B cell (primary cell): ENCODE data around the gene CDADC1. TPM values are rescaled to one million over a fixed set of nuclear protein-coding genes. Genes with fewer than 3 reads are reported as not detected.

Source experiments
- ATAC-seq: fragments of 200-7000 bp; cut with Tn5 transposase; one replicate; pipeline ENCODE4 v1.10.0; 2021; ENCODE audit warnings: low read depth, mild to moderate bottlenecking, moderate number of reproducible peaks, moderate library complexity
- CTCF ChIA-PET: fragments of 350-600 bp; sonication (Branson Sonifier 250); formaldehyde crosslinking; loops from one replicate; lab custom pipeline; 2021; ENCODE audit warnings: antibody characterized with exemption, inconsistent platforms; lab: Charles Lee
- POLR2A ChIA-PET: fragments of 350-600 bp; sonication (Branson Sonifier 250); formaldehyde crosslinking; loops from one replicate; lab custom pipeline; 2021; ENCODE audit warnings: antibody characterized with exemption; lab: Charles Lee
- DNase-seq: peaks from one replicate; pipeline ENCODE4 v3.0.0; 2013
- H2AFZ ChIP-seq: 2 replicates; pipeline ENCODE4 v1.6.1; 2012; ENCODE audit warnings: mild to moderate bottlenecking, low read depth, low read length; ENCODE audit not compliant: insufficient read depth, poor library complexity, severe bottlenecking
- H3K27ac ChIP-seq, 2 donors: 1 replicate in 1 of 2; 2 replicates in 1 of 2; pipeline ENCODE4 v1.5.1; 2012 to 2013; ENCODE audit warnings: low read length in 2 of 2, mild to moderate bottlenecking in 2 of 2, moderate library complexity in 1 of 2
- H3K27me3 ChIP-seq, 4 experiments: fragments of 200-600 bp in 1 of 4; sonication (generic) in 1 of 4; replicated peaks in 1 of 4; 1 replicate in 2 of 4; 2 replicates in 2 of 4; pipeline versions ENCODE4 v1.6.1 to v1.7.0; 2013 to 2016; ENCODE audit warnings: low read length in 3 of 4, mild to moderate bottlenecking in 2 of 4, mixed read lengths in 1 of 4, moderate library complexity in 1 of 4; ENCODE audit not compliant: insufficient read depth in 4 of 4, control insufficient read depth in 3 of 4; ENCODE audit errors: control extremely low read depth in 1 of 4
- H3K36me3 ChIP-seq, 2 experiments: replicated peaks in 1 of 2; 1 replicate in 1 of 2; 2 replicates in 1 of 2; pipeline versions ENCODE4 v1.6.1 to v1.7.1; 2013; ENCODE audit warnings: low read length in 1 of 2; ENCODE audit not compliant: insufficient read depth in 2 of 2, control insufficient read depth in 1 of 2; ENCODE audit errors: control extremely low read depth in 1 of 2, extremely low read depth in 1 of 2
- H3K4me1 ChIP-seq, 2 donors: fragments of 200-600 bp in 1 of 2; sonication (generic) in 1 of 2; 1 replicate in 1 of 2; 2 replicates in 1 of 2; pipeline versions ENCODE4 v1.5.1 to v1.6.1; 2013 to 2017; ENCODE audit warnings: low read length in 2 of 2; ENCODE audit not compliant: control insufficient read depth in 2 of 2, insufficient read depth in 2 of 2
- H3K4me2 ChIP-seq: replicated peaks from 2 replicates; pipeline ENCODE3; 2012; ENCODE audit warnings: mild to moderate bottlenecking, low read depth, low read length; ENCODE audit not compliant: poor library complexity, severe bottlenecking
- H3K4me3 ChIP-seq, 5 experiments: fragments of 200-600 bp in 1 of 5; sonication (generic) in 1 of 5; 1 replicate in 3 of 5; 2 replicates in 2 of 5; pipeline versions ENCODE4 v1.5.1 to v1.7.0; 2011 to 2016; ENCODE audit warnings: low read length in 4 of 5, mild to moderate bottlenecking in 4 of 5, low read depth in 2 of 5, control low read depth in 1 of 5, moderate library complexity in 1 of 5; ENCODE audit not compliant: insufficient read depth in 1 of 5; ENCODE audit errors: control extremely low read depth in 1 of 5, extremely low read depth in 1 of 5
- H3K79me2 ChIP-seq: fragments of 200-600 bp; sonication (generic); one replicate; pipeline ENCODE4 v1.6.0; 2016; ENCODE audit warnings: low read length; ENCODE audit not compliant: control insufficient read depth, insufficient read depth
- H3K9ac ChIP-seq: fragments of 200-600 bp; sonication (generic); 2 replicates; pipeline ENCODE4 v1.6.1; 2017; ENCODE audit warnings: mild to moderate bottlenecking, low read length, moderate library complexity
- H3K9me3 ChIP-seq, 3 donors: one replicate each; pipeline versions ENCODE4 v1.6.1 to v1.7.1; 2013; ENCODE audit warnings: low read length in 2 of 3; ENCODE audit not compliant: control insufficient read depth in 2 of 3, insufficient read depth in 1 of 3; ENCODE audit errors: control extremely low read depth in 1 of 3
- H4K20me1 ChIP-seq: 2 replicates; pipeline ENCODE4 v1.6.0; 2012; ENCODE audit warnings: mild to moderate bottlenecking, low read length; ENCODE audit not compliant: insufficient read depth, control insufficient read depth, poor library complexity, severe bottlenecking
- H3K27ac Mint-ChIP-seq: one replicate; pipeline ENCODE4 v1.8.0; 2021; ENCODE audit warnings: mixed read lengths
- H3K27me3 Mint-ChIP-seq: one replicate; pipeline ENCODE4 v1.8.0; 2021; ENCODE audit warnings: mixed read lengths
- H3K4me1 Mint-ChIP-seq: one replicate; pipeline ENCODE4 v1.8.0; 2021; ENCODE audit warnings: mixed read lengths
- H3K4me3 Mint-ChIP-seq: one replicate; pipeline ENCODE4 v1.8.0; 2021; ENCODE audit warnings: mixed read lengths
- H3K9me3 Mint-ChIP-seq: one replicate; pipeline ENCODE4 v1.8.0; 2022; ENCODE audit warnings: mixed read lengths; ENCODE audit not compliant: insufficient read depth
- EZH2 ChIP-seq: IDR thresholded peaks from 2 replicates; pipeline ENCODE4 v1.6.1; 2012; ENCODE audit warnings: borderline replicate concordance, low read depth, mild to moderate bottlenecking, moderate library complexity, low read length; ENCODE audit not compliant: insufficient read depth, poor library complexity, severe bottlenecking
- WGBS: methylation state at CpG from one replicate; pipeline ENCODE4 v1.1.5; 2013; ENCODE audit warnings: missing lambda C conversion rate; ENCODE audit not compliant: insufficient coverage; 5-methylcytosine and 5-hydroxymethylcytosine counted together
- intact Hi-C: fragments of 100-400 bp; cut with micrococcal nuclease; formaldehyde crosslinking; loops from one replicate; pipeline ENCODE4 v1.10.0; 2022
- polyA plus RNA-seq: library from polyadenylated mRNA; depleted of rRNA; stranded (reverse); fragments of >200 nt; gene quantifications from 2 replicates; pipeline ENCODE4 v1.2.3, GENCODE V29; 2012
- total RNA-seq, 2 donors: library from RNA; stranded (reverse); fragments of 120-200 nt in 1 of 2; gene quantifications; 1 replicate in 1 of 2; 2 replicates in 1 of 2; pipeline versions ENCODE4 v1.2.3 to v1.2.4, GENCODE V29; 2013 to 2022
- TF ChIP-seq, protein P1 (sequence below): fragments of 200-600 bp; IDR thresholded peaks from one replicate; pipeline ENCODE4 v1.8.0; 2022; ENCODE audit warnings: antibody characterized with exemption, mild to moderate bottlenecking

The CDADC1 gene
- total and polyA plus RNA-seq, 2 donors (not counting 1 experiment from before 2014, with no cell fraction given), result 3.0 to 14.5 TPM

DNA sequence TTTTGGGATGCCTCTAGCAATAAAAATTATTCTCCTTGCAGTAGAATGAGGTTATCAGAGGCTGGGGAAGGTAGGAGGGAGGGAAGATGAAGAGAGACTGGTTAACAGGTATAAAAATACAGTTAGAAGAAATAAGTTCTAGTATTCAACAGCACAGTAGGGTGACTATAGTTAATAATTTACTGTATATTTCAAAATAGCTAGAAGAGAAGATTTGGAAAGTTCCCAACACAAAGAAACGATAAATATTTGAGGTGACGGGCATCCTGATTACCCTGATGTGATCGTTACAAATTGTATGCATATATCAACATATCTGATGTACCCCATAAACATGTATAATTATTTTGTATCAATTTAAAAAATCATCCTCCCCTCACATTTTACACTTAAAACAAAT is 93.8 kb downstream of the CDADC1 start:
- Histone ChIP-seq H4K20me1 (no peaks in the 10 kb centered on the region), H3K9me3 (no peaks in the 10 kb centered on the region), H3K4me3 (no peak overlapping the region), H3K27me3 (no peaks in the 10 kb centered on the region), H3K36me3 (no peaks in the 10 kb centered on the region), H3K9ac (no peak overlapping the region), H3K4me1 (no peaks in the 10 kb centered on the region), H3K27ac (no peak overlapping the region), H2AFZ (no peak overlapping the region), H3K79me2 (no peaks in the 10 kb centered on the region), H3K4me2 (no peak overlapping the region)
- no peaks in the 10 kb centered on the region for H3K9me3 Mint-ChIP-seq
- H3K4me1 Mint-ChIP-seq, result no peaks in the 10 kb centered on the region
- TF ChIP-seq, protein P1, sequence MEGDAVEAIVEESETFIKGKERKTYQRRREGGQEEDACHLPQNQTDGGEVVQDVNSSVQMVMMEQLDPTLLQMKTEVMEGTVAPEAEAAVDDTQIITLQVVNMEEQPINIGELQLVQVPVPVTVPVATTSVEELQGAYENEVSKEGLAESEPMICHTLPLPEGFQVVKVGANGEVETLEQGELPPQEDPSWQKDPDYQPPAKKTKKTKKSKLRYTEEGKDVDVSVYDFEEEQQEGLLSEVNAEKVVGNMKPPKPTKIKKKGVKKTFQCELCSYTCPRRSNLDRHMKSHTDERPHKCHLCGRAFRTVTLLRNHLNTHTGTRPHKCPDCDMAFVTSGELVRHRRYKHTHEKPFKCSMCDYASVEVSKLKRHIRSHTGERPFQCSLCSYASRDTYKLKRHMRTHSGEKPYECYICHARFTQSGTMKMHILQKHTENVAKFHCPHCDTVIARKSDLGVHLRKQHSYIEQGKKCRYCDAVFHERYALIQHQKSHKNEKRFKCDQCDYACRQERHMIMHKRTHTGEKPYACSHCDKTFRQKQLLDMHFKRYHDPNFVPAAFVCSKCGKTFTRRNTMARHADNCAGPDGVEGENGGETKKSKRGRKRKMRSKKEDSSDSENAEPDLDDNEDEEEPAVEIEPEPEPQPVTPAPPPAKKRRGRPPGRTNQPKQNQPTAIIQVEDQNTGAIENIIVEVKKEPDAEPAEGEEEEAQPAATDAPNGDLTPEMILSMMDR, result no peak
- no peak for TF ChIP-seq EZH2
- DNase-seq (no peak), ATAC-seq (no peak)
- no peak overlapping the region for H3K27ac Mint-ChIP-seq
- H3K4me3 Mint-ChIP-seq, result no peak overlapping the region
- intact Hi-C loops, result no loop called here
- POLR2A ChIA-PET, result no interaction called here
- CTCF ChIA-PET, result no interaction called here
- H3K27me3 Mint-ChIP-seq, result no peaks in the 10 kb centered on the region
- WGBS, result no CpG with 5 or more reads among the region's 3 CpGs

DNA sequence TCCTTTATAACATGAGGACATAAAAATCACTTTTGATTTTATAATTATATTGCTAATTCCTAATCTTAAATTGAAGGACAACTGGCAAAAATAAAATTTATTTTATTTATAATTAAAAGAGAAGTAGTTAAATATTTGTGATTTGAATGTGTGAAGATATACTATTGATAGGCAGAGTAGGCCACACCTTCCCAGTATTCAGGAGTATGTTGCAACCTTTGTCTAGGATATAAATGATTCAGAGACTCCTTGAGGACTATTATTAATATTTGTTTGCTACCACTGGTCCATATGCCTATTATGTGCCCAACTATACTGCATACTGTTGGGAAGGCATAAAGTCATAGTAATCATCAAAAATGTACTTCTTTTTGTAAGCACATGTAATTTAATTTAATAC is 94.2 kb downstream of the CDADC1 start:
- no peaks in the 10 kb centered on the region for H3K9me3 Mint-ChIP-seq
- DNase-seq (no peak), ATAC-seq (no peak)
- H3K9ac ChIP-seq, result no peak overlapping the region
- no peaks in the 10 kb centered on the region for H3K36me3 ChIP-seq
- no peaks in the 10 kb centered on the region for H3K27me3 Mint-ChIP-seq
- H3K27me3 ChIP-seq, result no peaks in the 10 kb centered on the region
- ChIA-PET POLR2A (no interaction called here), CTCF (no interaction called here)
- H3K4me3 ChIP-seq, result no peak overlapping the region
- intact Hi-C loops, result no loop called here
- no peak overlapping the region for H3K27ac ChIP-seq
- TF ChIP-seq EZH2, result no peak
- TF ChIP-seq, protein P1, result no peak
- H3K4me2 ChIP-seq, result no peak overlapping the region
- H3K9me3 ChIP-seq, result no peaks in the 10 kb centered on the region
- H3K79me2 ChIP-seq, result no peaks in the 10 kb centered on the region
- H3K27ac Mint-ChIP-seq, result no peak overlapping the region
- no peaks in the 10 kb centered on the region for H3K4me1 Mint-ChIP-seq
- no peak overlapping the region for H2AFZ ChIP-seq
- H3K4me3 Mint-ChIP-seq, result no peak overlapping the region
- H4K20me1 ChIP-seq, result no peaks in the 10 kb centered on the region
- H3K4me1 ChIP-seq, result no peaks in the 10 kb centered on the region
